ENCODE measurements around the gene EIF4A3.

DNA sequence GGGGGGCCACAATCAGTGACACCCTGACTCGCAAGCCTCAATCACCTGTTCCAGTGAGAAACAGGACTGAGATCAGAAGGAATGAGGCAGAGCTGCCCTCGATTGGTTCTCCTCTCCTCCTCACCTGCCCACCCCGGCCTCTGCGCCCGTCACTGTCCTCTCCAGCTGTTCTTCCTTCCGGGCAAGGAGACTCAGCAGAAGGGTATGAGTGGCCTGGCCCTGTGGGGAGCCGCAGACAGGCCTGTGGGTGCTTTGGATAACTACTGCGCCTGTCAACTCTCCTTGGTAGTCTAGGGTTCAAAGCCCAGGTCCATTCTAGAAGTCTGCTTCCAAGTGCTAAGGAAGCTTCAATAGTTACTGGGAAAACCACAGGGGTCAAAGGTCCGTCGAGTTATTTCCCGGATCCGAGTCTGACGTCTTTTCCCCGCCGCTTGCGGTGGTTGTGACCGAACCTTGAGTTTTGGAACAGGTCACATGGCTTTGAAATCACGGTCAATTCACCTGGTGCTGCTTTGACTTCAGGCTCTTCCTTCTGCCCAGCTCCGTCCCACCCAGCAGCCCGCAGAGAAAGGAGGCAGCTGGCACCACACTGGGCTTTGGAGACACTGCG is 31.2 kb upstream of the EIF4A3 start:
- TF ChIP-seq, protein P1, sequence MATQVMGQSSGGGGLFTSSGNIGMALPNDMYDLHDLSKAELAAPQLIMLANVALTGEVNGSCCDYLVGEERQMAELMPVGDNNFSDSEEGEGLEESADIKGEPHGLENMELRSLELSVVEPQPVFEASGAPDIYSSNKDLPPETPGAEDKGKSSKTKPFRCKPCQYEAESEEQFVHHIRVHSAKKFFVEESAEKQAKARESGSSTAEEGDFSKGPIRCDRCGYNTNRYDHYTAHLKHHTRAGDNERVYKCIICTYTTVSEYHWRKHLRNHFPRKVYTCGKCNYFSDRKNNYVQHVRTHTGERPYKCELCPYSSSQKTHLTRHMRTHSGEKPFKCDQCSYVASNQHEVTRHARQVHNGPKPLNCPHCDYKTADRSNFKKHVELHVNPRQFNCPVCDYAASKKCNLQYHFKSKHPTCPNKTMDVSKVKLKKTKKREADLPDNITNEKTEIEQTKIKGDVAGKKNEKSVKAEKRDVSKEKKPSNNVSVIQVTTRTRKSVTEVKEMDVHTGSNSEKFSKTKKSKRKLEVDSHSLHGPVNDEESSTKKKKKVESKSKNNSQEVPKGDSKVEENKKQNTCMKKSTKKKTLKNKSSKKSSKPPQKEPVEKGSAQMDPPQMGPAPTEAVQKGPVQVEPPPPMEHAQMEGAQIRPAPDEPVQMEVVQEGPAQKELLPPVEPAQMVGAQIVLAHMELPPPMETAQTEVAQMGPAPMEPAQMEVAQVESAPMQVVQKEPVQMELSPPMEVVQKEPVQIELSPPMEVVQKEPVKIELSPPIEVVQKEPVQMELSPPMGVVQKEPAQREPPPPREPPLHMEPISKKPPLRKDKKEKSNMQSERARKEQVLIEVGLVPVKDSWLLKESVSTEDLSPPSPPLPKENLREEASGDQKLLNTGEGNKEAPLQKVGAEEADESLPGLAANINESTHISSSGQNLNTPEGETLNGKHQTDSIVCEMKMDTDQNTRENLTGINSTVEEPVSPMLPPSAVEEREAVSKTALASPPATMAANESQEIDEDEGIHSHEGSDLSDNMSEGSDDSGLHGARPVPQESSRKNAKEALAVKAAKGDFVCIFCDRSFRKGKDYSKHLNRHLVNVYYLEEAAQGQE (IDR thresholded peaks at IDR 0.05; ENCODE audit: low read depth, low read length), result no peak
- TF ChIP-seq GABPA (IDR thresholded peaks at IDR 0.05; ENCODE audit: low read depth) (no peak), SIN3A (IDR thresholded peaks at IDR 0.05; ENCODE audit: borderline replicate concordance, low read depth, low read length) (no peak)
